GM19193 (cell line): ENCODE data around the gene FRMD4B.

Experiments used
- POLR2A ChIP-seq: IDR thresholded peaks from 4 replicates; pipeline ENCODE4 v1.6.1; 2011; ENCODE audit not compliant: insufficient read depth, insufficient read length; ENCODE audit errors: extremely low read depth

Gene FRMD4B

DNA sequence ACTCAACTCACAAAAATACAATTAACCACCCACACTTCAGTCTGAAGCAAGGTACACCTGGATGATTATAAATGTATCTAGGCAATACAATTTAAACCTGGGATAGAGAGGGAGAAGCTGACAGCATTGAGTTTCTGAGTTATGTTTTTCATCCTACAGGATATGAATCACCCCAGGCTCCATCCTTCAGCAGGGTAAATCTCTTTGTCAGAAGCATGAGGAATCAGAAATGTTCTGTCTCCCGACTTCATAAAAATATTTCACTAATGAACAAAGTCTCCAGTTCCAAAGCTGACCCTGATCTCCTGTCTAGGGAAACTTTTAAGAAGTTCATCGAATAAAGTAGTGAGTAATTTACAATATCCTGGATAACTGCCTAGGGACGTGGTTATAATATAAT lies 25.5 kb upstream of the FRMD4B start:
- TF ChIP-seq POLR2A: no peak

DNA sequence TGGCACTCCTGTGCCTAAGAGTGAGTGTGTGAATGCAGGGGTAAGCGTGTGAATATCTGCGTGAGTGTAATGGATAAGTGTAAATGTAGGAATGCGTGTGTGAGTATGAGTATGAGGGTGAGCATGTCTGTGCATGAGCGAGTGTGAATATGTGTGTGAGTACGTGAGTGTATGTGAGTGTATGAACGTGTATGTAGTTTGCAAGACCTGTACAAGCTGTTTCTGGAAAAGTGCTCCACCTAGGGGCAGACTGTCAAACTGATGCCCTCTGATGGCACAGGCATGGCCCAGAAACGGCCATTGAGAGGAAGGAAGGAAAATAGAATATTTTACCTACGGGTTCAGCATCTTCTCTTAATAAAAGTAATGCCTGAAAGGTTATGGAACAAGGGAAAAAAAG lies 24.4 kb upstream of the FRMD4B start:
- no peak for TF ChIP-seq POLR2A

DNA sequence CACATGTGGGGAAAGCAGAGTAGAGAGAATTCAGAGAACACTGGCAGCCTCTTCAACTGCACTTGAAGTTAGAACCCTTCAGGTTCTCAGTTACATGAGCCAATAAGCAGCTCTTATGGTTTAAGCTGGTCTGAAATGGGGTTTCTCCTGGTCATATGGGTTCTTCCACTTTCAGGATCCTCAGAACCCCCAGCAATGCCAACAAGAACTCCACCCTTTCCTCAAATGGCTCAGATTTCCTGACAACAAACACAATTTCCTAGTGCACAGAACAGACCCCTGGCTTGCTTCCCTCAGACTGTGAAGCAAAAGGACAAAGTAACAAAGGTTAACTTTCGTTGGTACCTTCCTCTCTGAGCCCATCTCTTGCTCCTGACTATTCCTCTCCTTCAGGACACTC lies 23.9 kb upstream of the FRMD4B start:
- no peak for TF ChIP-seq POLR2A

DNA sequence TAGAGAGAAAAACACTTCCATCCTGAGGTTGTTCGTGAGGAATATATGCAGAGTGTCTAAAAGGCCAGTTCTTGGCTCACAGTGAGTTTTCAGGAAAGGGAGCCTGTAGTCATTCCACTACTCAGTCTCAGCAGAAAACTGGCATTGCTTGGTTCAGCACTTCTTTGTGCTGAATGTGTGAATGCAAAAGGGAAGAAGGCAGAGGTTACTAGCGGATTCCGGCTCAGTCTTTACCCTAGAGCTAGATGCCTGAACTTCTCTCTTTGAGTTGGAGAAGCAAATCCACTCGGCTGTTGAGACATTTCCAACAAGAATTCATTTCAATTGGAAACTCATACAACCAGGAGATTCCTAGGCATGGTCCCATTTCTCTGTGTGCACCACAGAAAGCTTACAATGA lies 23.1 kb upstream of the FRMD4B start:
- no peak for TF ChIP-seq POLR2A

DNA sequence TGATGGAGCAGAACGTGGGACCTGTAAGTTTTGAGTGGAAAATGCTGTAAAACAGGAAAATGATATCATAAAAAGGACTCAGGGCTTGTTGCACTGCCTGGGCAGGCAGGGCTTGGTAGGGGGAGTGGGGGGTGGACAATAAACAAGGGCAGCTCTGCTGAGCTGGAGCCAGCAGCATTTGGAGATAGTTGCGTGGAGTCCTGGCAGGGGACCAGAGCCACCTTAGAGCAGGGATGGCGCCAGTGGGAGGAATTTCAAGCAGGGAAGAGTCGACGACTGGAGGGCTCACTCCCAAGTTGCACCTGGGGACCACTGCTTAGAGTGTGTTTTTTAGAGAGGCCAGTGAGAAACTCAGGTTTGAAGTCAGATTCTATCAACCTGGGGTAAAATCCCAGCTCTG lies 22.7 kb upstream of the FRMD4B start:
- no peak for TF ChIP-seq POLR2A

DNA sequence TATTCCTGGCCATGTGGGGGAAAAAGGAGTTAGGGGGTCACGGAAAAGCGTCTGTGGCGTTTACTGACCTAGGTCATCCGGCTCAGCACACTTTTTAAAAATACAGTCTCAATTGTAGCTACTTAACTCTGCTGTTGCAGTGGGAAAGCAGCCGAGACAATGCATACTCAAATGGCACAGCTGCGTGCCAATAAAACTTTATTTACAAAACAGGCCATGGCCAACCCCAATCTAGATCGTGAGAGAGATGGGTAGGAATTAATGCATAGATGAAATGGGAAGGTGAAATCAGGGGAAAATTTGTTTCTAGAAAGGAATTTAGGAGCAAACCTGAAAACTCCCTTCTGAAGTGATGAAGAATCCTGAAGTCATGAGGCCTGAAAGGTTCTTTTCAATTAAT lies 22.0 kb upstream of the FRMD4B start:
- no peak for TF ChIP-seq POLR2A

DNA sequence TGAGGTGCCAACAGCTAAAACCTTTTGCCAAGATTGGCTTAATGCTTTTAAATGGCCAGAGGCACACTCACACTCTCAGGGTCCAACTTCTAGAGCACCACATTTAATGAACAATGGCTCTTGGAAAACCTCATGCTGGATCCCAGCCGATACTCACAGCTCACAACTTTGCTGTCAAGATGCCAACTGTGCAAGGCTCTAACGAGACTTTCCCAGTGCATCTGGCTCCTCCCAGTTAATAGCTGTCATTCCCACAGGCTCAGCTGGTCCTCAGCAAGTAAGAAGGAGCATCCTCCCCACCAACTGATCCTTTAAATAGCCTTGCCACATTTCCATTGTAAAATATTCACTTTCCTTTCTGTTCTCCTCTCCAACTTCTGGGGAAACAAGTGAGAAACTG lies 20.3 kb upstream of the FRMD4B start:
- no peak for TF ChIP-seq POLR2A

DNA sequence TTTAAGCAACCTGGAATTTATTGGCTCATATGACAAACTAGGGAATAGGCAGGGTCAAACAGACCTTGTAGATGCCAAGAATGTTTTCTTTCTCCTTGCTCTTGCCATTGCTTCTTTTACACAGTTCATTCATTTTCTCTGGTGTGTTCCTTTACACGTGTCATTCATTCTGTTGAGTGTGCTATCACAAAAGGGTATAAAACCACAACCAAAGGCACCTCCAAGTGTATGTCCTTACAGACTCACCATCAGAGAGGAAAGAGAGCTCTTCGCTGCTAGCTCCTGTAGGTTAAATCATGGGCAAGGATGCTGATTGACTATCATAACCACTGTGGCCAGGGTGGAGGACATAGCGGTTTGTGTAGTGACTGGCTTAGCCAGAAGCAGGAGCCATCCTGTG lies 19.2 kb upstream of the FRMD4B start:
- no peak for TF ChIP-seq POLR2A

DNA sequence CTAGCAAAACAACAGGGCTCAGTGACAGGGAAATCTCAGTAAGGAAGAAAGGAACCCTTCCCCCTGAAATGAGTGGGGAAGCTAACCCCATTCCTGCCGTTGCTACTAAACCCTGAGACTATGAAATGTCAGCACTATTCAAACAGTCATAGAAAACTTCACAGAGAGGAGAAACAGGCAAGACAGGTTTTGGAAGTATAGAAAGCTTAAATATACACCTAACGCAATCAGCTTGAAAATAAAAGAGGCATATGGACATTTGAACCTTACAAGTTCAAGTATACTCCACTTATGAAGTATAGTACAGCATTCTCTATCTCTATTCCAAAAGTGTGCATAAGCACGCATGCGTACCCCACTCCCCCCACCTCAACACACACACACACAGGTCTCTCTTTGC lies 17.6 kb upstream of the FRMD4B start:
- TF ChIP-seq POLR2A: no peak

DNA sequence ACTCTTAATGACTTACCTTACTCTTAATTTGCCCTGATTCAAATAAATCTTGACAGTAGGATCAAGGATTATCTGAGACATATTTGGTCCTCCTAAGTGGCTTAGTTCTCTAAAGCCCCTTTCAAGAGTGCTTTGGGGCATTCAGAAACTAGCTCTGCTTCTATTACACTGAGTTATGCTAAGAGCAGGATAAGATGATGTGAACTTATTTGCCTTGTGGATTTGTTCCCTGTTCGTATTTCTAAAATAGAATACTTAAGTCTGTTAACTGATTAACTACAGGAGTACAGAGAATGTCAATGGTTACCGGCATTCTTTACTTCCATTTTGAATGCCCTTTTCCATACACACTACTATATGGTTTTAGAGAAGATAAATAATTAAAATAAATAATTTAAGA lies 14.8 kb upstream of the FRMD4B start:
- no peak for TF ChIP-seq POLR2A

DNA sequence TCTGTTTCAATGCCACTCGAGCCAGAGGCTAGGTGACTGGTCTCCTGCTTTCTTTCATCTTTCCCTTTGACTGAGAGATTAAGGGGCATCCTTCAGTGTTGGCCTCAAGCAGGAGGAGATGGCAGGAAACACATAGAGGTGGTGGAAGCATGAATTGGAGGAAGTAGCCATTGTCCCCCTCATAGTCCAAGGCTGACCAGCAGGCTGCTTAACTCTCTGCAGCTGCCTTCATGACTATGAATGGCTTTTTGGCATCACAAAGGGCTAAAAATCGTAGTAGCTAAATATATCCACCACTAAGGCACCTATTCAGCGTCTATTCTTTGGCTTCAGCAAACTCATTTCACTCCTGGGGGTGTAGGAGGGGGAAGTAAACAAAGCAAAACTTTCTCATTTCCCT lies 7.0 kb upstream of the FRMD4B start:
- TF ChIP-seq POLR2A: no peak

DNA sequence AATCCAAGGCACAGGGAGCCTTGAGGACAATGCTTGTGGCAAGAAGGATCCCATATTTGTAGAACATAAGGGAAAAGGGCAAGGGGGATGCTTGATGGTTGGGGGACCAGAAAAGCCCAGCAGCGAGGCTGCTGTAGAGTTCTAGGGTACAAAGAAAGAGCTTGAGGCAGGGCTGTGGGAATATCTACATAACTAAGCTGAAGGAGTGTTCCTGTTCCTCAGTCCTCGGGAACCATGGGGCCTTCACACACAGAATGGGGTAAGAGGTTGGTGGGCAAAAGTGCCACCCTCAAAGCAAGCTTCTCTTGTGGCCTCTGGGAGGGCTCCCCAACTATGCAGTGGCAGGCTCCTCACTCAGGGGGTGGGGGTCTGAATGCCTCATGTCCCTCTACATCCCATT lies 6.5 kb upstream of the FRMD4B start:
- TF ChIP-seq POLR2A: no peak

DNA sequence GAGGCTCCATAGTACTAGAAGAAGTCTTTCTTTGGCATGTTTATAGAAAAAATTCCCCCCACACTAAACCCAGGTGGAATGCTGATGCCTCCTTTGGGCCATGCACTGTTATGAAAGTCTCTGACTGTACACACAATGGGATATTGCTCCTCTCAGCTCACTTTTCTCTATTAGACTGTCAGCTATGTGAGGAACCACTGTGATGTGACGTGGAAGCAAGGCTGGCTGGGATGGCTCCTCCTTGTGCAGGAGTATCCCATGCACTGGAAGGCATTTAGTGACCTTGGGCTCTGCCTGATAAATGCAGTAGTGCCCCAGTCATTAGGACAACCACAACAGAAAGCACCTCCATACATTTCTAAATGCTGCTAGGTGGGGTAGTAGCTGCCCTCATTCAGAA lies 5.7 kb upstream of the FRMD4B start:
- no peak for TF ChIP-seq POLR2A

DNA sequence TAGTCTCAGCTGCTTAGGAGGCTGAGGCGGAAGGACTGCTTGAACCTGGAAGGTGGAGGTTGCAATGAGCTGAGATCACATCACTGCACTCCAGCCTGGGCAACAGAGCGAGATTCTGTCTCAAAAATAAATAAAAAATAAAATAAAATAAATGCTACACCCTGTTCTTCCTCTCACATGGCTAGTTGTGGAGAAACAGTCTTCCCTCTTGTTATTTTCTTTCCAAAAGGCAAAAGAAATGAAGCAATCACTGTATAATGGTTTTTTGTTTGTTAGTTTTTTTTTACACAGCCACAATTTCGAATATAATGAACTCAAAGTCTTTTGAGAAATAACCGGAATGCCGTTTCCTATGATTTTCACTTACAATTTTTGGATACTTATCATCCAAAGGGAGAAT lies 4.9 kb upstream of the FRMD4B start:
- TF ChIP-seq POLR2A: no peak

DNA sequence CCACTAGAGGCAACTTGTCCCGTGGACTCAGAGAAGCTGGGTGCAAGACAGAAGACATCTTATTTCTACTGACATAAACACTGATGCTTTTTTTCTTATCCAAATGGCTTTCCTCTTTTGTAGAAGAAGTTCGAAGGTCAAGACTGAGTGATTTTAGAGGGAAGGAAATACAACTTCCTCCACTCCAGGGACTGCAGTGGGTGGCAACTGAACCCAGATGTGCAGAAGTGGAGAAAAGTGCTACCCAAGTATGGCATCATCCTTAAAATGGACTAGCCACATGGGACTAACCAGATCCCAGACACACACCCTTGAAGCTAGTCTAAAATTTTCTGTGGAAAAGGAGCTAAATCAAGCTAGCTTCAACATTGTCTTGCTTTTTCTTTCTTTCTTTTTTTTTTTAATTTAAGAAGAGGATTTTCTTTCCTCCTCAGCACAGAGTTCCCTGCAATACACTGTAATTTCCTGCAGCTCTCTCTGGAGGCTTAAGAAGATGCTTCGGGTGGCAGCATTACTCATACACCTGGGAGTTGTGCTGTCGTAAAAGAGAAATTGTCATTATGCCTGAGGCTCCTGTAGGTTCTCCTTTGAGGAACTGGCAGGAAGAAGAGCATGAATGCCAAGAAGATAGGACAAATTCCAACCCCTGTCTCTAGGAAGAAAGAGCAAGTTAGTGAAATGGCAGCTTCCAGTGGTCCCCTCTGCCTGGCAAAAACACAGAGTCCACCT lies 3.8 kb upstream of the FRMD4B start:
- TF ChIP-seq POLR2A: no peak

DNA sequence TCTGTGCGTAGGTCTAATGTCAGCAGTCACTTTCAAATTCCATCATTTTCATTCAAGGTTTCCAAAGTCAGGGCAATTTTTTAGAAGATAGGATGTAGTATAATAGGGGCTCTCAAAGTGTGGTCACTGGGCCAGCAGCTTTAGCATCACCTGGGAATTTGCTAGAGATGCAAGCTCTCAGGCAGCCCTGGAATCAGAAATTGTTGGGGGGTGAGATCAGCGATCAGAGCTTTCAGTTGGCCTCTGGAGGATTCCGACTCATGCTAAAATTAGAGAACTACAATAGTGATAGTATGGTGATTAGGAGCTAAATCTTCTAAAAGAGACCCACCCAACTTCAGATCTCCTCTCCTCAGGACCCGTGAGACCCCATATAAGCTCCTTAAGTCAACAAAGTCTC lies 2.4 kb upstream of the FRMD4B start:
- TF ChIP-seq POLR2A: no peak
